ENCODE data around the gene DAGLA. TPM values are rescaled to one million over a fixed set of nuclear protein-coding genes. Genes with fewer than 3 reads are reported as not detected.

Gene DAGLA
- total RNA-seq, 6 experiments from 2014 or later: 2.4 to 4.2 (median 3.3) TPM

GRCh38 chr11:61782841-61783240 lies 102.7 kb downstream of the DAGLA start:
- Mint-ChIP-seq H3K27ac (no peak overlapping the region), H3K9me3 (no peaks in the 10 kb centered on the region), H3K36me3 (ENCODE audit: low read depth) (no peaks in the 10 kb centered on the region), H3K4me1 (ENCODE audit: low read depth) (peaks cover 8% of the 10 kb centered on the region), H3K4me3 (no peak overlapping the region), H3K27me3 (ENCODE audit: insufficient read depth) (peaks cover 6% of the 10 kb centered on the region)
- no peak for TF ChIP-seq CTCF (IDR thresholded peaks at IDR 0.05)
- no peak for DNase-seq

DNA sequence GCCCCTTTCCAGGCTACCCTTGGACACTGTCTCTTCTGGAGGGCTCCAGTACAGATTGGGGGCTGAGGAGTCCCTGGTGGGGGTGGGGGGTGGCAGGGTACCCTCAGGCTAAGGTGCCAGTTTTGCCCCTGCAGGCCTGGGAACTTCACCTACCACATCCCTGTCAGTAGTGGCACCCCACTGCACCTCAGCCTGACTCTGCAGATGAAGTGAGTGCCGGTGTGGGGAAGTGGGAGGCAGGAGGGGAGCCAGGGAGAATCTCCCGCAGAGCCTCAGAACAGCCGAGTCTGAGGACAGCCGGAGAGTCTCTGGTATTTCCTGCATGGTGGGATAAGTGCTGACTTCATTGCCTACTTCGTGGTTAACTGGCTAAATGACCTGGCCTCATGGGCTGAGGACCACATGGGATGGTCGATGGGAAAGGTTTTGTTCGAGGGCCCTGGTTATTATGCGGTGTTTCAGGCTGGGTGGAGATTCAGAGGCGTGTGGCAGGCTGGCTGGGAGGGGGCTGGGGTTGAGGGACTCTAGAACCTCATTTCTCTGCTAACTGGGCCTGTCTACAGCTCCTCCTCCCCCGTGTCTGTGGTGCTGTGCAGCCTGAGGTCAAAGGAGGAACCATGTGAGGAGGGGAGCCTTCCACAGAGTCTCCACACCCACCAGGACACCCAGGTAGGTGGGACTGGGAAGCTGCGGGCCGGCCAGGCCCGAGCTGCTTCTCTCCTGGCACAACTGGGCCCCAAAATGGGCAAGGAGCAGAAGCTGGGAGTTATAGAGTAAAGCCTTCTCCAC lies 103.7 kb downstream of the DAGLA start:
- peaks cover 8% of the 10 kb centered on the region for H3K4me1 Mint-ChIP-seq (ENCODE audit: low read depth)
- no peak overlapping the region for H3K27ac Mint-ChIP-seq
- no peak for DNase-seq

DNA sequence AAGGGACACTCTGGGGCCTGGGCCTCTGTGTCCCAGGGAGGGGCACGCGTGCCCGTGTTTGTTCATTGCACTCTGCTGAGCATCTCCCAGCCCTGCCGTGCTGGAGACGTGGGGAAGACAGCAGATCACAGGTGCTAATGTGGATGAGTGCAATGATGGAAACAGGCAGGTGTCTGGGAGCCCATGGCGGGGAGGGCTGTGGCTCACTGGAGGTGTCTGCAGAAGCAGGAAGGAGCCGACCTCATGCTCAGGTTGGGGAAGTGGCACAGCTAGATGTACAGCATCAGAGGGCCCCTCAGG lies 104.3 kb downstream of the DAGLA start:
- no peak for DNase-seq
- H3K9me3 Mint-ChIP-seq: no peaks in the 10 kb centered on the region
- no peak overlapping the region for H3K27ac Mint-ChIP-seq
- H3K4me1 Mint-ChIP-seq (ENCODE audit: low read depth): peaks cover 8% of the 10 kb centered on the region
- H3K36me3 Mint-ChIP-seq (ENCODE audit: low read depth): peaks cover 4% of the 10 kb centered on the region; the same call in 1 of the 2 replicates
- H3K4me3 Mint-ChIP-seq: no peak overlapping the region
- TF ChIP-seq CTCF (IDR thresholded peaks at IDR 0.05): no peak
- peaks cover 4% of the 10 kb centered on the region for H3K27me3 Mint-ChIP-seq (ENCODE audit: insufficient read depth)

More for the DNA sequence above, 103.7 kb downstream of the DAGLA start:
- peaks cover 4% of the 10 kb centered on the region for H3K27me3 Mint-ChIP-seq (ENCODE audit: insufficient read depth)
- no peaks in the 10 kb centered on the region for H3K36me3 Mint-ChIP-seq (ENCODE audit: low read depth)
- no peak for TF ChIP-seq CTCF (IDR thresholded peaks at IDR 0.05)
- no peaks in the 10 kb centered on the region for H3K9me3 Mint-ChIP-seq
- H3K4me3 Mint-ChIP-seq: no peak overlapping the region

DNA sequence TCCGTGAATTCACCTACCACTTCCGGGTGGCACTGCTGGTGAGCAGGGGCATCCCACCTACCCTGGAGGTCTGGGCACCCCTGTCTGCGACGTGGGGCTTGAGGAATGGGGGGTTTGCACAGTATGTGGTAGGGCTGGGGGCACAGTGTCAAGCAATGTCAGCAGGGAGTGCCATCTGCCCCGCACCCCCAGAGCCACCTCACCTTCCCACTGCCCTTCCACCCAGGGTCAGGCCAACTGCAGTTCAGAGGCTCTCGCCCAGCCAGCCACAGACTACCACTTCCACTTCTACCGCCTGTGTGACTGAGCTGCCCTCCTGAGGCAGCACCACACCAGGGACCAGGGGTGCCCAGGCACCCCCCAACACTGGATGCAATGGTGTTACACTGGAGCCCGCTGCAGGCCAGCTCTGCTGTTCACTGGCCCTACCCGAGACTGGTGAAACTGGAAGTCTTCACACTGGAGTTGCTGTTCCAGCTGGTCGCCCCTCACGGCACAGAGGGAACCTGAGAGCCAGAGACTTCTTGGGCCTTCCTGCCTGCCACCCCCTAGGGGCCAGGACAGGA lies 105.7 kb downstream of the DAGLA start:
- no peak for DNase-seq
- peaks cover 8% of the 10 kb centered on the region; the same call in 1 of the 2 replicates for H3K36me3 Mint-ChIP-seq (ENCODE audit: low read depth)
- no peak for TF ChIP-seq CTCF (IDR thresholded peaks at IDR 0.05)
- H3K27ac Mint-ChIP-seq: no peak overlapping the region
- H3K27me3 Mint-ChIP-seq (ENCODE audit: insufficient read depth): no peaks in the 10 kb centered on the region; the same call in 1 of the 2 replicates
- H3K4me3 Mint-ChIP-seq: no peak overlapping the region
- peaks cover 8% of the 10 kb centered on the region for H3K4me1 Mint-ChIP-seq (ENCODE audit: low read depth)
- no peaks in the 10 kb centered on the region for H3K9me3 Mint-ChIP-seq

DNA sequence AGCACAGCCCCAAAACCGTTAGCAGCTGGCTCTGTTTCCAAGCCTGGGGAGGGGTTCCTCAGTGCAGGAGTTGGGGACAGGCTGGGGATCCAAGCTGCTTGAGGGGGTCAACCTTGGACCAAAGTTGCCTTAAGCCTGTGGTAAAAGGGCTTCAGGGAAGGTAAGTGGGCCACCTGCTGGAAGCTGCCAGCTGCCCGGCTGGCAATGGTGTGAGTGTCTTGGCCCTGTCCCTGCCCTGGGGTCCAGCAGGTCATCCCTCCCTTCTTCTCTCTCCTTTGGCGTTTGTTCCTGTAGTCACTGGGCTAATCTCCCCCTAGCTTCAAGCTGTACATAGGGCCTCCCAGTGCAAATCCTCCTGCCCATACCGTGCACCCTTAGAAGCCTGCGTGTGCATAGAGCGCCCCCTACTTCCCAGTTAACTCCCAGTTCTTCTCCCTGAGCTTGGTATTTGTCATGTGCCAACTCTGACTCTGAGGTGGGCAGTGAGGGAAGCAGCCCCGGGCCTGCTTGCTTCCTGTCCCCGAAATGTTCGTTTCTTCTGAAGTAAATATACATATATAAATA lies 107.8 kb downstream of the DAGLA start:
- Mint-ChIP-seq H3K4me3 (no peak overlapping the region), H3K36me3 (ENCODE audit: low read depth) (peaks cover 15% of the 10 kb centered on the region; the same call in 1 of the 2 replicates), H3K9me3 (no peaks in the 10 kb centered on the region), H3K4me1 (ENCODE audit: low read depth) (peaks cover 16% of the 10 kb centered on the region), H3K27me3 (ENCODE audit: insufficient read depth) (no peaks in the 10 kb centered on the region; the same call in 1 of the 2 replicates), H3K27ac (no peak overlapping the region)
- peak; percentile 77 for TF ChIP-seq CTCF (IDR thresholded peaks at IDR 0.05)
- DNase-seq: peak; percentile 25
